NCI-H526 treated with DMSO at 0.1 percent for 48 hours (cell line): Measurements from ENCODE around the gene DCX.

Source experiments
- DNase-seq: peaks from one replicate; lab custom pipeline; 2025; lab: John Stamatoyannopoulos, UW

The DCX gene

DNA sequence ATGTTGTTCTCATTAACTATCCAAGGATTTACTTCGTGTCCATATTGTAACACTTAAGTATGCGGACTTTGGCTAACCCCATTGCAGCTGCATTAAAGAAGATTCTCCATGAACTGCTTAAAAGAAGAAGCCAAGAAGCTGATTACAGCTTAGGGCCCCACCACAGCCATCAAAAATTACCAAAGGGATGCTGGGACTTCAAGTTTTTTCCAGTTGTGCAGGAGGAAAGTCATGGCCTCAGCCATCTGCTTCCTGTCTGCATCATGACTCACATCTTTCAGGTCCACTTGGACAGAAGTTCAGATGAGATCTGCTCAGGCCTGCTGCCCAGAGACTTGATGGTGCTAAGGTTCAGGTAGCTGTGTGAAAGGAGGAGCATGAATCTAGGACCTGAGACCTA lies 102.9 kb downstream of the DCX start:
- DNase-seq, result no peak

GRCh38 chrX:111308039-111308438 lies 104.0 kb downstream of the DCX start:
- DNase-seq, result no peak

DNA sequence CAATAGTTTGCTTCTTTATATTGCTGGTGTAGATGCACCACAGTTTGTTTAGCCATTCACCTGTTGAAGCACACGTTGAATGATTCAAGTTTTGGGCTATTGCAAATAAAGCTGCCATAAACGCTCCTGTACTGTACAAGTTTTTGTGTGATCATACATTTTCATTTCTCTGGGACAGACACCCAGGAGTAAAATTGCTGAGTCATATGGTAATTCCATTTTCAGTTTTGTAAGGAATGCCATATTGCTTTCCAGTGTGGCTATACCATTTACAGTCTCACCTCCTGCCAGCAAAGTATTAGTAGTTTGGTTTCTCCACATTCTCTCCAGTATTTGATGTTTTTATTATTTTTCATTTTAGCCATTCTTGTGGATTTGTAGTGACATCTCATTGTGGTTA lies 109.7 kb downstream of the DCX start:
- DNase-seq, result no peak

DNA sequence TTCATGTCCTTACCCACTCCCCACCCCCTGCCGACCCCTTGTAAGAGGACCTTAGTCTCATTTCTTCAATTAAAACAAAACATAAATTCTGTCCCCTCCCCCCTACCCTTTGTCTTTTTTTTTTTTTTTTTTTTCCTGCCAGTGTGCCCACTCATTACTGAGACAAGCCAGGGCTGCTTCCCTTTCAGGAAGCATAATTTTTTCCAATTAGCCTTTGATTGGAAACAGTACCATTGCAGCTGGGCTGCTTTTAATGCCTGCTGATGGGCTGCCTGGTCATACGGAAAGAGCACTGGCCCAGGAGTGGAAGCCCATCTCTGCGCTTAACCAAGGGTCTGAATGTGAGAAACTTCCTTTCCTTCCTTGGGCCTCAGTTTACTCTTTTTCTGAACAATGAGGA lies 123.2 kb downstream of the DCX start:
- DNase-seq, result no peak

DNA sequence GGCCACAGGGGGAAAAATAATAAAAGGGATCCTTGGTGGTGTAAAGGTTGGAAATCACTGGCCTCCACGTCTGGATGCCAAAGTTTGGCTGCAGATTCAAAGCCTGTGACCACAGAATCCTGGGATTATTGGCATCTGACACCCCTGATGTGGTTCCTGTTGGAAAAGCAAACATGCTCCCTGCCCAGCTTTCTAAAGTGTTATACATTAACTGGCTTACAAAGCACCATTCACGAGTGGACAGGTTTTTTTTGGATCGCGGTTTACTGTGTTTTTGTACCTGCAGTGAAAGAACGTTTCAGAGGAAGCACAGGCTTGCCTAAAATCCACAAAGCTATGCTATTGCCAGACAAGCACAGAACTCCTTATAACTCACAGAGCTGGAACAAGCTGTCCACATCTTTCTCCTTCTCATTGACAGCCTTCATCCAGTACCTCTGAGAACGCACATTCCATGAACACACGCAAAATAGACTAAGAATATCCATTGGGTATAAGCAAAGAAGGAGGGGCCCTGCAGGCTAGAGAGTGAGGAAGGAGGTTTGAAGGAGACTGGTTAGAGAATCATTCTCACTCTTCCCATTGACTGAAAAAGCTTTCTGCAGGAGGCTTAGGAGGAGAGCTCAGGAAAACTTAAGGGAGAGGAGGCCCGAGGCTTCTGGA lies 127.2 kb downstream of the DCX start:
- DNase-seq, result no peak

GRCh38 chrX:111283446-111283845 lies 128.5 kb downstream of the DCX start:
- no peak for DNase-seq

GRCh38 chrX:111282991-111283390 lies 129.0 kb downstream of the DCX start:
- DNase-seq, result no peak

- no peak for DNase-seq
These were observed 129.9 kb downstream of the DCX start for GRCh38 chrX:111282139-111282538.

DNA sequence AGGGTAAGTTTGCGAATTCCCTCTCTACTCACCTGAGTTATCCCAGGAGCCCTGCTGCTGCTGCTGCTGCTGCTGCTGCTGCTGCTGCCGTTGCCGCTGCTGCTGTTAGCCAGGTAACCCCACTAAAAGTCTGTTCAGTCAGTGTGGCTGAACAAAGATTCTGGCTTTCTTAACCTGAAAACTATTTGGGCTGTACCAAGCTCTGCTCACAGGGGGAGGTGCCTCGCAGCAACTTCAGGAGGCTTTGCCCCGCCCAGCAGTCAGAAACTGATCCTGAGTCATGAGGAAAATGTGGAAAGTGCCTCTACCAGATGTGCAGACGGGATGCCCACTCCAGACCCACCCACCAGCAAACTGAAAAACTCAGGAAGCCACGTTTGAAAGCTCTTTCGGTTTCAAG lies 141.7 kb downstream of the DCX start, which contains the start of gene CAPN6:
Gene CAPN6 (minus strand): TSS at position 145 of the 400 bp plus-strand sequence. CDS start 6,547 bp downstream, outside the sequence.
- no peak for DNase-seq

- DNase-seq, result no peak
These were observed 143.5 kb downstream of the DCX start for GRCh38 chrX:111268506-111268905.

- no peak for DNase-seq
These were observed 146.5 kb downstream of the DCX start for GRCh38 chrX:111265486-111265885.

GRCh38 chrX:111264385-111264784 lies 147.6 kb downstream of the DCX start:
- DNase-seq, result no peak

- DNase-seq, result no peak
These were observed 149.9 kb downstream of the DCX start for GRCh38 chrX:111262086-111262485.

GRCh38 chrX:111260451-111260850 lies 151.5 kb downstream of the DCX start:
- no peak for DNase-seq

GRCh38 chrX:111259559-111259958 lies 152.4 kb downstream of the DCX start:
- DNase-seq, result no peak

GRCh38 chrX:111257733-111258132 lies 154.3 kb downstream of the DCX start:
- no peak for DNase-seq

DNA sequence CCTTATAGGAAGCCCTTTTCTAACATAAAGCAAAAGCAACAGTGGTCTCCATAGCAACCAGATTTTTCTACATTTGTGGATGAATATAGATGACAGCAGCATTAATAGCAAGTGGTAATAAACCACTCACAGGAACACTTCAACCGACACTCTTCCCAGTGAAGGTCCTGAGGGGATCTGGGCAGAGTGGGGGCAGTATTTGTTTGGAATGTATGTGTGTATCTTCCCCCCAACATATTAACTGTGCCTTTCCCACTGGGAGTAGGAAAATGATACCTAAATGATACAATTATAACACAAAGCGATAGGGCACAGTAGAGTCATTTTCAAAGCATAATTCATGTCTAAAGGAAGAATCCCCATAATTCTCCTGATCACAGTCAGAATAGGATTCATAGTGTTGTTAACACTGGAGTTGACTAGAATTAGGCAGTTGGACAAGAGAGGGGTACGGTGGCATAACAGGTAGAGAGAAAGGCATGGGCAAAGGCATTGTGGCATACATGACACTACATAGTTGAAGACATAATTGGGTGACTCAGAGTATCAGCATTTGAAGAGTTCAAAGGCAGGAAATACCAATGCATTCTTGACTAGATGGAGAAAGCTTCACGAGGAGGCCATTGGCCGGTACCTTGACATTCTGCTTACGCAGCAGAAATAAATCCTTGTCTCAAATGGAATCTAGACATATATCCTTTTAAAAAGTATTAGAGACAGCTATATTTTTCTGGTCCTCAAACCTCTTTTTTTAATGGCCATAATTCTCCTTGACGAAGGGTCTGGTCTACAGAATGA lies 156.9 kb downstream of the DCX start:
- DNase-seq, result no peak

- peak; percentile 4 for DNase-seq
These were observed 167.7 kb downstream of the DCX start for GRCh38 chrX:111244235-111244750.
